GM19351 (cell line): ENCODE data around the gene DNAH8.

ENCODE experiments used
- ATAC-seq: cut with Tn5 transposase; IDR thresholded peaks from one replicate; pipeline ENCODE4 v1.9.1; 2021; ENCODE audit warnings: mild to moderate bottlenecking, moderate library complexity; ENCODE audit not compliant: unreplicated experiment

The DNAH8 gene

GRCh38 chr6:38701551-38701950 is 13.6 kb upstream of the DNAH8 start:
- no peak for ATAC-seq

GRCh38 chr6:38702558-38703397 is 12.3 kb upstream of the DNAH8 start, which contains the start of gene GLO1:
Gene GLO1, minus strand, starts transcription at chr6:38703145. Its CDS starts 91 bp downstream, at chr6:38703054.
- ATAC-seq: peak; percentile 100

- ATAC-seq: no peak
Observed at GRCh38 chr6:38703949-38704590, 11.0 kb upstream of the DNAH8 start.

GRCh38 chr6:38705924-38706323 is 9.2 kb upstream of the DNAH8 start:
- ATAC-seq: no peak

- ATAC-seq: no peak
Observed at GRCh38 chr6:38708496-38708895, 6.6 kb upstream of the DNAH8 start.

- no peak for ATAC-seq
Observed at GRCh38 chr6:38713812-38714211, 1.3 kb upstream of the DNAH8 start.

GRCh38 chr6:38714239-38715015 is 684 bp upstream of the DNAH8 start:
- ATAC-seq: no peak

- ATAC-seq: no peak
Observed at GRCh38 chr6:38716825-38717224, 1.7 kb downstream of the DNAH8 start.

GRCh38 chr6:38719358-38719757 is 4.2 kb downstream of the DNAH8 start:
- no peak for ATAC-seq

GRCh38 chr6:38720295-38720694 is 5.2 kb downstream of the DNAH8 start:
- no peak for ATAC-seq

- no peak for ATAC-seq
Observed at GRCh38 chr6:38722038-38722437, 6.9 kb downstream of the DNAH8 start.

GRCh38 chr6:38722727-38723334 is 7.7 kb downstream of the DNAH8 start:
- no peak for ATAC-seq

- no peak for ATAC-seq
Observed at GRCh38 chr6:38723783-38724182, 8.7 kb downstream of the DNAH8 start.

- ATAC-seq: no peak
Observed at GRCh38 chr6:38724343-38724742, 9.2 kb downstream of the DNAH8 start.

GRCh38 chr6:38725414-38726183 is 10.5 kb downstream of the DNAH8 start:
- no peak for ATAC-seq

GRCh38 chr6:38728203-38728602 is 13.1 kb downstream of the DNAH8 start:
- no peak for ATAC-seq

GRCh38 chr6:38730140-38730862 is 15.2 kb downstream of the DNAH8 start:
- ATAC-seq: no peak

- no peak for ATAC-seq
Observed at GRCh38 chr6:38736951-38737350, 21.8 kb downstream of the DNAH8 start.

GRCh38 chr6:38738261-38738660 is 23.1 kb downstream of the DNAH8 start:
- no peak for ATAC-seq

- no peak for ATAC-seq
Observed at GRCh38 chr6:38739532-38739931, 24.4 kb downstream of the DNAH8 start.
